ENCODE measurements around the gene CENPX.

DNA sequence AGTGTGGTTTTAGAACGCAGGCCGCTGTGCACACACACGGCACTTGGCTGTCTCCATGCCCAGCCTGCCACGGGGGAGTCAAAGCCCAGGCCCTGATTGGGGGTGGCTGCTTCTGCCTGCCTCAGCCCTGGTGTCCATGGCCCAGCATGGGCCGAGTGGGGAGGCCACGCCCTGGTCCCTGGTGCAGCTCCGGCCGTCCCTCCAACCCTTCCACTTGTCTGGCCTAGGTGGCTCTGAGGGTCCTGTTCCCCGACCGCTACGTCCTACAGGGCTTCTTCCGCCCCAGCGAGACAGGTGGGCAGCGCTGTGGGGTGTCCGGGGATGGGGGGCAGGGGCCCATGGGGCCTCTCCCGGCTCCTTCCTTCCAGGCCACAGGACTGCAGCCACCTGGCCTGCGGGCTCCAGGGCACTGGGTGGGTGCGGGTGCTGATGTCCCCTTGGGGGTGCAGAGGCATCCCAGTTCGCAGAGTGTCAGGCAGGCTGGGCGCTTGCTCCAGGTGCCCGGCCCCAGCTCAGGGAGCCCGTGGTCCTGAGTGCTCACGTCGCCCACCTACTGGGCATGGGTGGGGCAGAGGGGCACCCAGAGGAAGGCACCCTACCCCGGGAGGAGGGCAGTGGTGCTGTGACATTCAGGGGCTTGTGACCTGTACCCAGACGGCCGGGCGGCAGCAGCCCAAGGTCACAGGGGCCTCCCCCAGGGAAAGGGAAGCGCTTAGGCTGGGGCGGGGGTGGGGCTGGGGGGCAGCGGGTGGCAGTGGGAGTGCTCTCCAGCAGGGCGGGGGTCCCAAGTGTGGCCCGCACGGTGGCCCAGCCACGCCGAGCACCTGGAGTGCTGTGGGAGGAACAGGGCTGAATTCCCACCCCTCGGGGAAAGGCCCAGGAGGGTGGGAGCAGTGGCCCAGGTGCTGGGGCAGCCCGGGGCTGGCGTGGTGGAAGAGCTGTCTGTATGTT, 11.8 kb downstream of the CENPX start:
- TF ChIP-seq, protein P1, sequence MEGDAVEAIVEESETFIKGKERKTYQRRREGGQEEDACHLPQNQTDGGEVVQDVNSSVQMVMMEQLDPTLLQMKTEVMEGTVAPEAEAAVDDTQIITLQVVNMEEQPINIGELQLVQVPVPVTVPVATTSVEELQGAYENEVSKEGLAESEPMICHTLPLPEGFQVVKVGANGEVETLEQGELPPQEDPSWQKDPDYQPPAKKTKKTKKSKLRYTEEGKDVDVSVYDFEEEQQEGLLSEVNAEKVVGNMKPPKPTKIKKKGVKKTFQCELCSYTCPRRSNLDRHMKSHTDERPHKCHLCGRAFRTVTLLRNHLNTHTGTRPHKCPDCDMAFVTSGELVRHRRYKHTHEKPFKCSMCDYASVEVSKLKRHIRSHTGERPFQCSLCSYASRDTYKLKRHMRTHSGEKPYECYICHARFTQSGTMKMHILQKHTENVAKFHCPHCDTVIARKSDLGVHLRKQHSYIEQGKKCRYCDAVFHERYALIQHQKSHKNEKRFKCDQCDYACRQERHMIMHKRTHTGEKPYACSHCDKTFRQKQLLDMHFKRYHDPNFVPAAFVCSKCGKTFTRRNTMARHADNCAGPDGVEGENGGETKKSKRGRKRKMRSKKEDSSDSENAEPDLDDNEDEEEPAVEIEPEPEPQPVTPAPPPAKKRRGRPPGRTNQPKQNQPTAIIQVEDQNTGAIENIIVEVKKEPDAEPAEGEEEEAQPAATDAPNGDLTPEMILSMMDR (IDR thresholded peaks at IDR 0.05): no peak
- no peak for TF ChIP-seq POLR2AphosphoS5 (IDR thresholded peaks at IDR 0.05; ENCODE audit: low read depth, low read length)
- TF ChIP-seq, protein P2, sequence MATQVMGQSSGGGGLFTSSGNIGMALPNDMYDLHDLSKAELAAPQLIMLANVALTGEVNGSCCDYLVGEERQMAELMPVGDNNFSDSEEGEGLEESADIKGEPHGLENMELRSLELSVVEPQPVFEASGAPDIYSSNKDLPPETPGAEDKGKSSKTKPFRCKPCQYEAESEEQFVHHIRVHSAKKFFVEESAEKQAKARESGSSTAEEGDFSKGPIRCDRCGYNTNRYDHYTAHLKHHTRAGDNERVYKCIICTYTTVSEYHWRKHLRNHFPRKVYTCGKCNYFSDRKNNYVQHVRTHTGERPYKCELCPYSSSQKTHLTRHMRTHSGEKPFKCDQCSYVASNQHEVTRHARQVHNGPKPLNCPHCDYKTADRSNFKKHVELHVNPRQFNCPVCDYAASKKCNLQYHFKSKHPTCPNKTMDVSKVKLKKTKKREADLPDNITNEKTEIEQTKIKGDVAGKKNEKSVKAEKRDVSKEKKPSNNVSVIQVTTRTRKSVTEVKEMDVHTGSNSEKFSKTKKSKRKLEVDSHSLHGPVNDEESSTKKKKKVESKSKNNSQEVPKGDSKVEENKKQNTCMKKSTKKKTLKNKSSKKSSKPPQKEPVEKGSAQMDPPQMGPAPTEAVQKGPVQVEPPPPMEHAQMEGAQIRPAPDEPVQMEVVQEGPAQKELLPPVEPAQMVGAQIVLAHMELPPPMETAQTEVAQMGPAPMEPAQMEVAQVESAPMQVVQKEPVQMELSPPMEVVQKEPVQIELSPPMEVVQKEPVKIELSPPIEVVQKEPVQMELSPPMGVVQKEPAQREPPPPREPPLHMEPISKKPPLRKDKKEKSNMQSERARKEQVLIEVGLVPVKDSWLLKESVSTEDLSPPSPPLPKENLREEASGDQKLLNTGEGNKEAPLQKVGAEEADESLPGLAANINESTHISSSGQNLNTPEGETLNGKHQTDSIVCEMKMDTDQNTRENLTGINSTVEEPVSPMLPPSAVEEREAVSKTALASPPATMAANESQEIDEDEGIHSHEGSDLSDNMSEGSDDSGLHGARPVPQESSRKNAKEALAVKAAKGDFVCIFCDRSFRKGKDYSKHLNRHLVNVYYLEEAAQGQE (IDR thresholded peaks at IDR 0.05; ENCODE audit: insufficient read depth in 1 of 2, low read depth in 2 of 2, low read length in 1 of 2): no peak
- TF ChIP-seq TCF7L2 (IDR thresholded peaks at IDR 0.05; ENCODE audit: low read depth, low read length): no peak
- no peak for TF ChIP-seq SIN3A (IDR thresholded peaks at IDR 0.05; ENCODE audit: borderline replicate concordance, insufficient read depth, low read depth, low read length)
